PC-9 (cell line): Measurements from ENCODE around the gene NOBOX.
"Not testable (repeated sequence)": the region's sequence is repeated elsewhere in the genome, so short reads cannot be mapped to it uniquely, and the experiment has no call there.

Experiments
- CTCF ChIP-seq: fragments of 200-600 bp; sonication (generic); conservative IDR thresholded peaks from 2 replicates; pipeline ENCODE4 v1.6.1; 2017; ENCODE audit warnings: mixed run types, antibody characterized with exemption, mild to moderate bottlenecking, moderate library complexity
- EZH2 ChIP-seq: fragments of 200-600 bp; sonication (generic); IDR thresholded peaks from 2 replicates; pipeline ENCODE4 v1.8.0; 2017; ENCODE audit warnings: antibody characterized with exemption, low read depth

- TF ChIP-seq CTCF, EZH2: not testable (repeated sequence)
Observed at GRCh38 chr7:144355176-144355822, 48.2 kb downstream of the NOBOX start, which contains the start of gene ARHGEF5.
